Common myeloid progenitor, CD34-positive (primary cell): Measurements from ENCODE around the gene FIBP.
A peak's percentile ranks its signal among the peaks of the same experiment; 100 is the strongest.

Source experiments
- CTCF ChIA-PET: fragments of 350-600 bp; sonication (Branson Sonifier 250); formaldehyde crosslinking; loops from one replicate; lab custom pipeline; 2021; ENCODE audit warnings: antibody characterized with exemption; lab: Charles Lee
- POLR2A ChIA-PET: fragments of 350-600 bp; sonication (Branson Sonifier 250); formaldehyde crosslinking; loops from one replicate; lab custom pipeline; 2021; ENCODE audit warnings: antibody characterized with exemption; lab: Charles Lee
- DNase-seq, 3 donors: peaks; one replicate each; pipeline versions ENCODE4 v3.0.0 to v3.0.0-alpha.2; 2013
- H3K27ac ChIP-seq, 2 experiments: 1 replicate in 1 of 2; 2 replicates in 1 of 2; pipeline ENCODE4 v1.7.0; 2013; ENCODE audit warnings: inconsistent platforms in 2 of 2, low read length in 2 of 2, mild to moderate bottlenecking in 2 of 2, low read depth in 1 of 2, moderate library complexity in 1 of 2; ENCODE audit not compliant: severe bottlenecking in 2 of 2, insufficient read depth in 1 of 2, poor library complexity in 1 of 2
- H3K27me3 ChIP-seq, 5 experiments: replicated peaks in 2 of 5; 1 replicate in 3 of 5; 2 replicates in 2 of 5; pipeline versions ENCODE4 v1.6.1 to v1.7.0; 2013; ENCODE audit warnings: low read length in 4 of 5, mild to moderate bottlenecking in 2 of 5, moderate library complexity in 2 of 5, inconsistent platforms in 1 of 5; ENCODE audit not compliant: insufficient read depth in 5 of 5, control insufficient read depth in 4 of 5
- H3K36me3 ChIP-seq, 4 experiments: 1 replicate in 2 of 4; 2 replicates in 2 of 4; pipeline versions ENCODE4 v1.6.1 to v1.7.0; 2013; ENCODE audit warnings: low read length in 3 of 4, control low read depth in 1 of 4, mild to moderate bottlenecking in 1 of 4; ENCODE audit not compliant: control insufficient read depth in 4 of 4, insufficient read depth in 4 of 4
- H3K4me1 ChIP-seq, 4 experiments: 1 replicate in 3 of 4; 2 replicates in 1 of 4; pipeline versions ENCODE4 v1.6.1 to v1.7.1; 2013; ENCODE audit warnings: low read length in 3 of 4, mild to moderate bottlenecking in 3 of 4, control low read depth in 1 of 4, inconsistent platforms in 1 of 4, moderate library complexity in 1 of 4; ENCODE audit not compliant: control insufficient read depth in 4 of 4, insufficient read depth in 4 of 4; ENCODE audit errors: control extremely low read depth in 1 of 4
- H3K4me3 ChIP-seq, 7 experiments: 1 replicate in 4 of 7; 2 replicates in 3 of 7; pipeline versions ENCODE4 v1.5.1 to v1.7.0; 2013; ENCODE audit warnings: mild to moderate bottlenecking in 7 of 7, low read length in 6 of 7, moderate library complexity in 6 of 7, inconsistent platforms in 2 of 7, low read depth in 2 of 7, control low read depth in 1 of 7; ENCODE audit not compliant: insufficient read depth in 4 of 7, control insufficient read depth in 1 of 7; ENCODE audit errors: extremely low read depth in 1 of 7
- H3K9me3 ChIP-seq, 5 experiments: 1 replicate in 4 of 5; 2 replicates in 1 of 5; pipeline versions ENCODE4 v1.6.1 to v1.7.1; 2013; ENCODE audit warnings: low read length in 4 of 5, mild to moderate bottlenecking in 2 of 5, inconsistent platforms in 1 of 5, low read depth in 1 of 5, moderate library complexity in 1 of 5; ENCODE audit not compliant: control insufficient read depth in 4 of 5, insufficient read depth in 2 of 5; ENCODE audit errors: control extremely low read depth in 1 of 5
- WGBS: methylation state at CpG from one replicate; pipeline ENCODE4 v1.1.5; 2013; ENCODE audit not compliant: insufficient coverage; 5-methylcytosine and 5-hydroxymethylcytosine counted together

Gene FIBP

GRCh38 chr11:65927904-65928397 is 39.7 kb upstream of the FIBP start:
- ChIA-PET POLR2A (interaction anchor here (0.6 to 1.2 kb wide), 6 partner anchors 8 to 54 kb away, joined by 3 to 4 read pairs (median 3); partner anchors contain the start of genes CCDC85B and FIBP), CTCF (interaction anchor here (0.9 to 1.7 kb wide), 9 partner anchors 8 to 57 kb away, joined by 3 to 4 read pairs (median 3); partner anchors contain the start of gene CCDC85B)
- Histone ChIP-seq H3K4me1 (peaks cover 7 to 41% (median 39%) of the 10 kb centered on the region in 4 experiments), H3K4me3 (peak overlapping the region in 5 of 7 experiments; percentile 23 to 66 (median 50)), H3K27ac (peak overlapping the region; percentile 27 to 77), H3K27me3 (no peaks in the 10 kb centered on the region), H3K9me3 (no peaks in the 10 kb centered on the region), H3K36me3 (peaks cover 0 to 15% (median 7%) of the 10 kb centered on the region in 4 experiments)
- WGBS = 0% methylated on average over 5 of the region's 9 CpGs
- DNase-seq = peak; percentile 97 to 99 (median 98)

GRCh38 chr11:65925397-65925796 is 37.1 kb upstream of the FIBP start:
- ChIA-PET CTCF (no interaction called here), POLR2A (no interaction called here)
- no peak for DNase-seq
- 83% methylated on average over 1 of the region's 2 CpGs for WGBS
- Histone ChIP-seq H3K36me3 (peaks cover 7 to 33% (median 20%) of the 10 kb centered on the region in 4 experiments), H3K27me3 (no peaks in the 10 kb centered on the region), H3K27ac (no peak overlapping the region), H3K9me3 (no peaks in the 10 kb centered on the region), H3K4me3 (no peak overlapping the region), H3K4me1 (peaks cover 7 to 46% (median 36%) of the 10 kb centered on the region in 4 experiments)

- Histone ChIP-seq H3K4me1 (peaks cover under 1 to 41% (median 31%) of the 10 kb centered on the region in 4 experiments), H3K27me3 (no peaks in the 10 kb centered on the region), H3K9me3 (no peaks in the 10 kb centered on the region), H3K36me3 (peaks cover 7 to 33% (median 20%) of the 10 kb centered on the region in 4 experiments), H3K4me3 (no peak overlapping the region), H3K27ac (no peak overlapping the region)
- DNase-seq = peak in 2 of 3 donors; percentile 47 to 52
- POLR2A ChIA-PET = interaction anchor here (0.7 to 1.9 kb wide), 3 partner anchors 22 to 39 kb away, joined by 3 to 5 read pairs (median 4); partner anchors contain the start of genes FOSL1 and SART1
- CTCF ChIA-PET = interaction anchor here (0.8 to 2.5 kb wide), 14 partner anchors 9 to 200 kb away, joined by 3 to 8 read pairs (median 4); partner anchors contain the start of genes CCDC85B and FIBP
- 8% methylated on average over 2 of the region's 3 CpGs for WGBS
These were observed 34.3 kb upstream of the FIBP start for GRCh38 chr11:65922565-65922964.

- ChIA-PET CTCF (interaction anchor here (0.6 to 2.5 kb wide), 10 partner anchors 10 to 227 kb away, joined by 3 to 8 read pairs (median 4); partner anchors contain the start of gene SART1), POLR2A (interaction anchor here (1.8 to 1.9 kb wide), 2 partner anchors 21 to 39 kb away, joined by 5 to 6 read pairs; partner anchors contain the start of genes FOSL1 and SART1)
- DNase-seq = no peak
- H3K27me3 ChIP-seq = no peaks in the 10 kb centered on the region
- no peak overlapping the region for H3K27ac ChIP-seq
- H3K36me3 ChIP-seq = peaks cover 7 to 38% (median 23%) of the 10 kb centered on the region in 4 experiments
- peaks cover 0 to 41% (median 32%) of the 10 kb centered on the region in 4 experiments for H3K4me1 ChIP-seq
- 100% methylated on average over 5 of the region's 10 CpGs for whole genome bisulfite sequencing
- no peaks in the 10 kb centered on the region for H3K9me3 ChIP-seq
- no peak overlapping the region for H3K4me3 ChIP-seq
These were observed 33.6 kb upstream of the FIBP start for GRCh38 chr11:65921876-65922275.

GRCh38 chr11:65921033-65921555 is 32.8 kb upstream of the FIBP start:
- Histone ChIP-seq H3K9me3 (no peaks in the 10 kb centered on the region), H3K27me3 (no peaks in the 10 kb centered on the region), H3K27ac (no peak overlapping the region), H3K4me1 (peaks cover 0 to 49% (median 39%) of the 10 kb centered on the region in 4 experiments), H3K36me3 (peaks cover 7 to 38% (median 23%) of the 10 kb centered on the region in 4 experiments), H3K4me3 (peak overlapping the region in 4 of 7 experiments; percentile 18 to 84 (median 74))
- ChIA-PET POLR2A (interaction anchor here (1.8 to 1.9 kb wide), 2 partner anchors 21 to 40 kb away, joined by 5 to 6 read pairs; partner anchors contain the start of genes FOSL1 and SART1), CTCF (interaction anchor here (0.6 to 2.5 kb wide), 8 partner anchors 9 to 226 kb away, joined by 3 to 8 read pairs (median 4); partner anchors contain the start of gene SART1)
- WGBS = 98% methylated on average over 6 of the region's 12 CpGs
- DNase-seq = no peak

GRCh38 chr11:65920372-65920802 is 32.1 kb upstream of the FIBP start:
- no peaks in the 10 kb centered on the region for H3K27me3 ChIP-seq
- ChIA-PET CTCF (interaction anchor here (0.9 to 2.5 kb wide), 6 partner anchors 10 to 61 kb away, joined by 3 to 8 read pairs (median 3); partner anchors contain the start of gene SART1), POLR2A (interaction anchor here (0.5 to 1.8 kb wide), 3 partner anchors 8 to 368 kb away, joined by 4 to 6 read pairs (median 4); partner anchors contain the start of genes FOSL1 and YIF1A)
- peak overlapping the region; percentile 33 to 73 for H3K27ac ChIP-seq
- peak overlapping the region; percentile 47 to 85 (median 79) for H3K4me3 ChIP-seq
- 73% methylated on average over 15 of the region's 15 CpGs for WGBS
- H3K4me1 ChIP-seq = peaks cover 0 to 56% (median 45%) of the 10 kb centered on the region in 4 experiments
- H3K9me3 ChIP-seq = no peaks in the 10 kb centered on the region
- H3K36me3 ChIP-seq = peaks cover 7 to 38% (median 23%) of the 10 kb centered on the region in 4 experiments
- DNase-seq = no peak
